Measurements from ENCODE around the gene CABP7.

CABP7 gene

DNA sequence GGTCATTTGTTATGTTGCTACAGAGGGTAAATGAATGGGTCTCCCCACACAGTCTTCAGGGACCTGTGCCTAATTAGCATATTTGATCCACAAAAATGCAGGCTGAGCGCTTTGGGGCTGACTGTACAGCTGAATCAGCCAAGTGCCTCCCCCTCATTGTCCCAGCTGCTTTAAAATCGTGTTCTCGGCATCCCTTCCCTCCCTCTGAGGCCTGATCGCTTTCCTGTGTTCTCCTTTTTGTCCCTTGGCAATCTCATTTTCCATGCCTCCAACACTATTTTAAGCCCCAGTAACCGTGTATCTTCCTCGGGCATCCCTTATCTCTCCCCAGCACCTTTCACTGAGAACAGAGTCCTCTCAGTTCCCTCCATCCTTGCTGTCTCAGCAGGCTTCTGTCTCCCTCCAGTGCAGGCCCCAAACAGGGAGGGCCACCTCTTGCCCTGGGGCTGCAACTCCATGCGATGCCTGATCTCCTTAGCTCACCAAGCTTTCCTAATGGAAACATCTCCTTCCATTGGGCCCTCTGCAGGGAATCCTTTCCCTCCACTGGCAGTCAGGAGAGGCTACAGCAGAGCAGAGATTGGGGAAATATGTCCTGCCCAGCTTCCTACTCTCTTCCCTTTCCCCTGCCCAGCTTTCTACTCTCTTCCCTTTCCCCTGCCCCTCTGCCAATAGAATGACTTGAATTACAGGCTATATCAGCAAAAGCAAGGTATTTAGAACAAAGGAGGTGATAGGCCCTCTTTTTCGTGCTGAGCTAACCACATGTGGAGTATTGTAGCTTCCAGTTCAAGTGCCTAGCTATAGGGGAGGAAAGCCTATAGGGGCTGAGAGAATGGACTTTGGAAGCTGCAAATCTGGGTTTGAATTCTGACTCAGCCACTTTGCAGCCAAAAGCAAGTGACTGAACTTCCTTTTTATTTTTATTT, 61.2 kb downstream of the CABP7 start:
- no peak for DNase-seq (ENCODE audit: low read depth)

All from stimulated activated CD8-positive, alpha-beta memory T cell treated with anti-CD3 and anti-CD28 coated beads, Interleukin-4, amount 100 ng/mL, for 24 hours (primary cell).